Ascending aorta (tissue), 2 donors: ENCODE measurements around the gene ZRANB3. TPM values are rescaled to one million over a fixed set of nuclear protein-coding genes. Genes with fewer than 3 reads are reported as not detected.

Experiments used
- DNase-seq, 2 donors: peaks; one replicate each; pipeline ENCODE4 v3.0.0-alpha.2; 2019; ENCODE audit warnings: low spot score in 2 of 2
- H3K27ac ChIP-seq, 2 donors: fragments of 200-600 bp; sonication (generic); one replicate each; pipeline ENCODE4 v1.5.1; 2016 to 2017; ENCODE audit warnings: mild to moderate bottlenecking in 1 of 2
- H3K27me3 ChIP-seq: fragments of 200-600 bp; sonication (generic); one replicate; pipeline ENCODE4 v1.5.1; 2017
- H3K36me3 ChIP-seq, 2 donors: fragments of 200-600 bp; sonication (generic); one replicate each; pipeline ENCODE4 v1.5.1; 2016
- H3K4me1 ChIP-seq, 2 donors: fragments of 200-600 bp; sonication (generic); one replicate each; pipeline ENCODE4 v1.5.1; 2016 to 2017; ENCODE audit warnings: mild to moderate bottlenecking in 1 of 2
- H3K4me3 ChIP-seq, 2 donors: fragments of 200-600 bp; sonication (generic); one replicate each; pipeline ENCODE4 v1.5.1; 2016 to 2017; ENCODE audit warnings: mild to moderate bottlenecking in 1 of 2
- H3K9me3 ChIP-seq, 2 donors: fragments of 200-600 bp; sonication (generic); one replicate each; pipeline ENCODE4 v1.5.1; 2016
- intact Hi-C: fragments of 100-400 bp; cut with DNase I; formaldehyde crosslinking; loops from one replicate; pipeline ENCODE4 v1.15.1; 2023
- total RNA-seq: library from RNA; depleted of rRNA; stranded (reverse); fragments of >200 nt; gene quantifications from one replicate; pipeline ENCODE4 v1.1.0, GENCODE V29; 2016
- TF ChIP-seq, protein P1 (sequence below), 3 experiments: fragments of 200-600 bp in 2 of 3; fragments of 450-650 bp in 1 of 3; sonication (generic) in 2 of 3; IDR thresholded peaks; one replicate each; pipeline ENCODE4 v1.5.1; 2016 to 2019; ENCODE audit warnings: antibody characterized with exemption in 3 of 3, mild to moderate bottlenecking in 1 of 3, moderate library complexity in 1 of 3

ZRANB3 gene
- total RNA-seq, 1 donor from 2014 or later, result 2.3 TPM

DNA sequence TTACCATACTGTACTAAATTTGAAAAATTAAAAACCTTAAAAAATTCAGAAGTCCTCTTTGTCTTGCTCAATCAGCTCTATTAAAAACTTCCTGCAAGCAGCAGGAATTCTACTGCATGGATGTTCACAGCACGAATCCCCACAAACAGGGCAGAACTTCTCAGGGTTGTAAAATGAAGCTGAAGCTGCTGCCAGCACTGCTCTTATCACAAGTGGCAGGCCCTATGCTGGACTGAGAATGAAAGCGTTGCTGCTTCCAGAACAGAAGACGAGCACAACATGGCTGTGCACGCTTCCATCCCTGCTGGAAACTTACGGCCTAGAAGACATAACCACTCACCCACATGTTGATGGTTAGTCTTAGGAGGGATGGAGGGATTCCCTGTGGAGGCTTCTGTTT is 345.0 kb downstream of the ZRANB3 start:
- no peak overlapping the region for H3K27ac ChIP-seq
- intact Hi-C loops, result no loop called here
- DNase-seq, result no peak
- H3K27me3 ChIP-seq, result no peaks in the 10 kb centered on the region
- no peak overlapping the region for H3K4me3 ChIP-seq
- TF ChIP-seq, protein P1, sequence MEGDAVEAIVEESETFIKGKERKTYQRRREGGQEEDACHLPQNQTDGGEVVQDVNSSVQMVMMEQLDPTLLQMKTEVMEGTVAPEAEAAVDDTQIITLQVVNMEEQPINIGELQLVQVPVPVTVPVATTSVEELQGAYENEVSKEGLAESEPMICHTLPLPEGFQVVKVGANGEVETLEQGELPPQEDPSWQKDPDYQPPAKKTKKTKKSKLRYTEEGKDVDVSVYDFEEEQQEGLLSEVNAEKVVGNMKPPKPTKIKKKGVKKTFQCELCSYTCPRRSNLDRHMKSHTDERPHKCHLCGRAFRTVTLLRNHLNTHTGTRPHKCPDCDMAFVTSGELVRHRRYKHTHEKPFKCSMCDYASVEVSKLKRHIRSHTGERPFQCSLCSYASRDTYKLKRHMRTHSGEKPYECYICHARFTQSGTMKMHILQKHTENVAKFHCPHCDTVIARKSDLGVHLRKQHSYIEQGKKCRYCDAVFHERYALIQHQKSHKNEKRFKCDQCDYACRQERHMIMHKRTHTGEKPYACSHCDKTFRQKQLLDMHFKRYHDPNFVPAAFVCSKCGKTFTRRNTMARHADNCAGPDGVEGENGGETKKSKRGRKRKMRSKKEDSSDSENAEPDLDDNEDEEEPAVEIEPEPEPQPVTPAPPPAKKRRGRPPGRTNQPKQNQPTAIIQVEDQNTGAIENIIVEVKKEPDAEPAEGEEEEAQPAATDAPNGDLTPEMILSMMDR (IDR thresholded peaks at IDR 0.05), result no peak
- no peaks in the 10 kb centered on the region for H3K36me3 ChIP-seq
- peaks cover 1 to 20% of the 10 kb centered on the region in 2 donors for H3K9me3 ChIP-seq
- H3K4me1 ChIP-seq, result no peaks in the 10 kb centered on the region

DNA sequence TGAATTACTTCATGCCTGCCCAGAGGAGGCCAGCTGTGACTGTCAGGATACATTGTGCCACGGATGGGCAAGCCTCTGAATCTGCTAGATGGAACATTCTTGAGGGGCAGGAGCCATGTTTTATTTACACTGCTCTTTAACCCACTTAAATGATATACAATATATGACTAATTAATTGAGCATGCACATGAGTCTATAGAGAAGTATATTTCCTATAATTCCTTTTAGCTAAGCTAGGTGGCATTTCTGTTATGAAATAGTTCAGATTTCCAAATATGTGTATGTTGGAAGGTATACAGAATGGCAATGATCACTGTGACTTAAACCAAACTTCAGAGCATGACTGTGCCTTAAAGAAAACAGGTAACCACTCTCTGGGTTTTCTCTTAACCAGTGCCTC is 347.2 kb downstream of the ZRANB3 start:
- TF ChIP-seq, protein P1 (IDR thresholded peaks at IDR 0.05), result no peak
- H3K27me3 ChIP-seq, result no peaks in the 10 kb centered on the region
- intact Hi-C loops, result no loop called here
- DNase-seq, result no peak
- H3K9me3 ChIP-seq, result peaks cover 0 to 8% of the 10 kb centered on the region in 2 donors
- no peaks in the 10 kb centered on the region for H3K4me1 ChIP-seq
- H3K36me3 ChIP-seq, result no peaks in the 10 kb centered on the region
- no peak overlapping the region for H3K4me3 ChIP-seq
- no peak overlapping the region for H3K27ac ChIP-seq

DNA sequence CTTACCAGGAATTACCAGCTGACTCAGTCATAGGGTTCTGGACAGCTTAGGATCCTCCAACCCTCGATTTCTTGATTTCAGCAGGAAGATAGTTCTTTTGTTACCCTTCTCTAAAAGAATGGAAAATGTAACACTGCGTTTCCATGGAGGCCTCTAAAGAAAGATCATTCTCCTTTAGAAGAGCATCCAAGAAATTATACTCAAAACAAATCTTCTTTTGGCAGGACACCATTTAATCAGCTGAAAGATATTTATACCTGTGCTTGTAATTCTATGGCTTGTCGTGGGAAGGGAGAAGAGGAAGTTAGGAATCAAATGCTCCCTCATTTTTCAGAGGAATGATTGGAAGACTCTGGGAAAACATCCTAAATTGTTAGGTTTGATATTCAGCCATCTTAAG is 348.4 kb downstream of the ZRANB3 start:
- Histone ChIP-seq H3K27ac (no peak overlapping the region), H3K27me3 (no peaks in the 10 kb centered on the region), H3K4me1 (no peaks in the 10 kb centered on the region), H3K36me3 (peaks cover 0 to 6% of the 10 kb centered on the region in 2 donors), H3K4me3 (no peak overlapping the region), H3K9me3 (no peaks in the 10 kb centered on the region)
- intact Hi-C loops, result no loop called here
- DNase-seq, result no peak
- TF ChIP-seq, protein P1 (IDR thresholded peaks at IDR 0.05), result no peak

DNA sequence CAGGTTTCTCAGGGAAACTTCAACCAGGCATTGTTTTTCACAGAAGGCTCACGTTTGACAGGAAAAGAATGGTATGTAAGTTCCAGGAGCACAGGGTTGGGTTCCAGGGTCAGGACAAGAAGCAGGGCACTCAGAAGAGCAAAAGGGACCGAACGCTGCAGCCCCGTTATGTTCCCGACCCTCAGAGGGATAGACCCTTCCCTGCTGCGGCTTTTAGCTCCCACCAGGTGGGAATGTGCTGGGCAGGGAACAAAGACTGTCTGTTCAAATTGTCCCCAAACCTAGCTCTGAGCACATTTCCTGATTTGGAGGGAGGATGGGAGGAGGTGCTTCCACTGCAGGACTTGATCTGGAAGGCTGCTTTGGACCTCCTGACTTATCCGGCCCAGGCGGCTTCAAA is 348.8 kb downstream of the ZRANB3 start:
- no peak overlapping the region for H3K4me3 ChIP-seq
- DNase-seq, result no peak
- H3K27me3 ChIP-seq, result no peaks in the 10 kb centered on the region
- peaks cover 0 to 10% of the 10 kb centered on the region in 2 donors for H3K36me3 ChIP-seq
- H3K27ac ChIP-seq, result no peak overlapping the region
- H3K9me3 ChIP-seq, result no peaks in the 10 kb centered on the region
- TF ChIP-seq, protein P1 (IDR thresholded peaks at IDR 0.05), result no peak
- intact Hi-C loops, result no loop called here
- H3K4me1 ChIP-seq, result no peaks in the 10 kb centered on the region

DNA sequence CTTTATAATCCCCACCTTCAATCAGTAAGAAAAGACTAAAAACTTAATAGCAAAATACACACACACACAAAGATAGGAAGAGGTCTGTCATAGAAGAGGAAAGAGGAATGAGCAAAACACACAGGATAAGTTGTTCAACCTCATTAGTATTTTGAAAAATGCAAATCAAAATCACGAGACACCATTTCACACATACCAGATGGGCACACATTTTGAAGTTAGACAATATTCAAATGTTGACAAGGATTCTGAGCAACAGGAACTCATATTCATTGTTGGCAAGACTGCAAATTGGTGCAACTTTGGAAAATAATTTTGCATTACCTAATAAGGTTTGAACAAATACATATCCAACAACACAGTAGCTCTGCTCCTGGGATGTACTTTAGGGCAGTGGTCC is 351.3 kb downstream of the ZRANB3 start:
- Histone ChIP-seq H3K27ac (no peak overlapping the region), H3K4me1 (no peaks in the 10 kb centered on the region), H3K4me3 (no peak overlapping the region), H3K9me3 (no peaks in the 10 kb centered on the region), H3K36me3 (peaks cover 3 to 23% of the 10 kb centered on the region in 2 donors), H3K27me3 (no peaks in the 10 kb centered on the region)
- no peak for DNase-seq
- TF ChIP-seq, protein P1 (IDR thresholded peaks at IDR 0.05), result no peak
- intact Hi-C loops, result no loop called here

DNA sequence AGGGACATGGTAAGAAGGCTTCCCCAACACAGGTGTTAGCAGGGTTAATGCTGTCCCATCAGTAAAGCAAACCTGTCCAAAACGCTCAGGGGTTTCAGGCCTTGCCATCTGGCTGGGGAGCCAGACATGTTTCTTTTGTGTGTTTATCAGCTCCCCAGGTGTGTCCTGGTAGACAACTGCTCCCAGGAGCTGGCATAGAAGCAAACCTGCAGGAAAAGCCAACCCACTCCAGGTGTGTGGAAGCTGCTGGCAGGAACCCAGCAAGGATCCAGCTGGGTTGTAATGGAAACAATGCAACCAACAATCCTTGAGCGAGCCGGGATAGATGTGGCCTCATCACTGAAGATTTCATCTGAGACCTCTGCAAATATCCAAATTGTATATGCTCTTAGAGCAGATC is 355.8 kb downstream of the ZRANB3 start:
- H3K36me3 ChIP-seq, result peaks cover 30 to 50% of the 10 kb centered on the region in 2 donors

More for the DNA sequence above, 355.8 kb downstream of the ZRANB3 start:
- Histone ChIP-seq H3K4me1 (no peaks in the 10 kb centered on the region), H3K9me3 (no peaks in the 10 kb centered on the region), H3K27ac (no peak overlapping the region), H3K4me3 (no peak overlapping the region), H3K27me3 (no peaks in the 10 kb centered on the region)
- intact Hi-C loops, result no loop called here
- TF ChIP-seq, protein P1 (IDR thresholded peaks at IDR 0.05), result no peak
- no peak for DNase-seq
